Endodermal cell (in vitro differentiated cells): Measurements from ENCODE around the gene CNTN6. TPM values are rescaled to one million over a fixed set of nuclear protein-coding genes. Genes with fewer than 3 reads are reported as not detected.

Experiments used
- DNase-seq: peaks from one replicate; pipeline ENCODE4 v3.0.0-alpha.2; 2017
- H3K27ac ChIP-seq: 2 replicates; pipeline ENCODE4 v1.5.1; 2013; ENCODE audit warnings: mild to moderate bottlenecking, low read depth, low read length, moderate library complexity
- H3K27me3 ChIP-seq: 2 replicates; pipeline ENCODE4 v1.6.1; 2013; ENCODE audit warnings: mild to moderate bottlenecking, low read length, moderate library complexity; ENCODE audit not compliant: insufficient read depth, control insufficient read depth, poor library complexity, severe bottlenecking
- H3K36me3 ChIP-seq: 2 replicates; pipeline ENCODE4 v1.7.0; 2013; ENCODE audit warnings: mild to moderate bottlenecking, low read length, moderate library complexity; ENCODE audit not compliant: control insufficient read depth, insufficient read depth
- H3K4me1 ChIP-seq: one replicate; pipeline ENCODE4 v1.7.0; 2013; ENCODE audit warnings: low read length; ENCODE audit not compliant: control insufficient read depth, insufficient read depth
- H3K4me3 ChIP-seq: 2 replicates; pipeline ENCODE4 v1.5.1; 2013; ENCODE audit warnings: mild to moderate bottlenecking, low read length, moderate library complexity
- H3K9ac ChIP-seq: 2 replicates; pipeline ENCODE4 v1.6.1; 2013; ENCODE audit warnings: mild to moderate bottlenecking, low read length, moderate library complexity; ENCODE audit not compliant: poor library complexity, severe bottlenecking; ENCODE audit errors: extremely low read depth
- H3K9me3 ChIP-seq: 2 replicates; pipeline ENCODE4 v1.6.1; 2013; ENCODE audit warnings: mild to moderate bottlenecking, low read length, moderate library complexity; ENCODE audit not compliant: control insufficient read depth
- H3K27ac Mint-ChIP-seq: 2 replicates; pipeline ENCODE4 v1.8.0; 2020; ENCODE audit warnings: mixed read lengths
- H3K27me3 Mint-ChIP-seq: 2 replicates; pipeline ENCODE4 v1.8.0; 2021; ENCODE audit warnings: mild to moderate bottlenecking, mixed read lengths; ENCODE audit not compliant: insufficient read depth
- H3K36me3 Mint-ChIP-seq: 2 replicates; pipeline ENCODE4 v1.8.0; 2020; ENCODE audit warnings: low read depth, mixed read lengths
- H3K4me1 Mint-ChIP-seq: 2 replicates; pipeline ENCODE4 v1.8.0; 2020; ENCODE audit warnings: mixed read lengths
- H3K4me3 Mint-ChIP-seq: 2 replicates; pipeline ENCODE4 v1.8.0; 2020; ENCODE audit warnings: mild to moderate bottlenecking, moderate library complexity, mixed read lengths
- H3K9me3 Mint-ChIP-seq: 2 replicates; pipeline ENCODE4 v1.8.0; 2020; ENCODE audit warnings: mild to moderate bottlenecking, mixed read lengths
- WGBS, 2 experiments: methylation state at CpG; one replicate each; pipeline versions ENCODE4 v1.1.5 to v1.1.7; 2013; ENCODE audit warnings: missing lambda C conversion rate in 2 of 2, mixed read lengths in 1 of 2; ENCODE audit not compliant: insufficient coverage in 1 of 2, insufficient read length in 1 of 2; 5-methylcytosine and 5-hydroxymethylcytosine counted together
- total RNA-seq, 2 donors: library from RNA; stranded (reverse); fragmentation: NEBNext Ultra II Directional in 1 of 2; extraction: Animal tissue kit (Norgen Biotek cat#: 25700) in 1 of 2; gene quantifications; 2 replicates in 1 of 2; 3 replicates in 1 of 2; pipeline ENCODE4 v1.2.1, GENCODE V29; 2021
- TF ChIP-seq, protein P1 (sequence below): fragments of 200-600 bp; sonication (generic); conservative IDR thresholded peaks from 2 replicates; pipeline ENCODE4 v1.5.0; 2021; ENCODE audit warnings: antibody characterized with exemption, mild to moderate bottlenecking

CNTN6 gene
- total RNA-seq, 2 donors from 2014 or later = 0.31 to 0.51 TPM

DNA sequence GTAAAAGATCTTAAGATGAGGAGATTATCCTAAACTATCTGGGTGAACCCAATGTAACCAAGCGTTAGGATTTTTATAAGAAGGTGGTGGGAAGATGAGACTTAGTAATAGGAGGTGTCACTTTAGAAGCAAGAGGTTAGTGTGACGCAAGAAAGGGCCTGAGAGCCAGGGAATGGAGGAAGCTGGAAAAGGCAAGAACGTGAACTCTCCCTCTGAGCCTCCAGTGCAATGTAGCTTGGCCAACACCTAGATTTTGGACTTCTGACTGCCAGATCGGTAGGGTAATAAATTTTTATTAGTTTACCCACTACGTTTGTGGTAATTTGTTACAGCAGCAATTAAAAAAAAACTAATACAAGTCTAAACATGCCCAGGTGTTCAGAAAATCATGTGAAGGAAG lies 20.8 kb upstream of the CNTN6 start:
- Mint-ChIP-seq H3K27ac (no peak overlapping the region), H3K9me3 (no peaks in the 10 kb centered on the region), H3K36me3 (no peaks in the 10 kb centered on the region), H3K27me3 (no peaks in the 10 kb centered on the region), H3K4me3 (no peak overlapping the region), H3K4me1 (peaks cover 5% of the 10 kb centered on the region)
- Histone ChIP-seq H3K27ac (no peak overlapping the region), H3K4me3 (no peak overlapping the region), H3K27me3 (no peaks in the 10 kb centered on the region), H3K9me3 (peaks cover 39% of the 10 kb centered on the region), H3K4me1 (no peaks in the 10 kb centered on the region), H3K9ac (no peak overlapping the region), H3K36me3 (no peaks in the 10 kb centered on the region)
- DNase-seq = no peak
- TF ChIP-seq, protein P1, sequence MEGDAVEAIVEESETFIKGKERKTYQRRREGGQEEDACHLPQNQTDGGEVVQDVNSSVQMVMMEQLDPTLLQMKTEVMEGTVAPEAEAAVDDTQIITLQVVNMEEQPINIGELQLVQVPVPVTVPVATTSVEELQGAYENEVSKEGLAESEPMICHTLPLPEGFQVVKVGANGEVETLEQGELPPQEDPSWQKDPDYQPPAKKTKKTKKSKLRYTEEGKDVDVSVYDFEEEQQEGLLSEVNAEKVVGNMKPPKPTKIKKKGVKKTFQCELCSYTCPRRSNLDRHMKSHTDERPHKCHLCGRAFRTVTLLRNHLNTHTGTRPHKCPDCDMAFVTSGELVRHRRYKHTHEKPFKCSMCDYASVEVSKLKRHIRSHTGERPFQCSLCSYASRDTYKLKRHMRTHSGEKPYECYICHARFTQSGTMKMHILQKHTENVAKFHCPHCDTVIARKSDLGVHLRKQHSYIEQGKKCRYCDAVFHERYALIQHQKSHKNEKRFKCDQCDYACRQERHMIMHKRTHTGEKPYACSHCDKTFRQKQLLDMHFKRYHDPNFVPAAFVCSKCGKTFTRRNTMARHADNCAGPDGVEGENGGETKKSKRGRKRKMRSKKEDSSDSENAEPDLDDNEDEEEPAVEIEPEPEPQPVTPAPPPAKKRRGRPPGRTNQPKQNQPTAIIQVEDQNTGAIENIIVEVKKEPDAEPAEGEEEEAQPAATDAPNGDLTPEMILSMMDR = no peak
- WGBS, 2 experiments = 77 to 89% methylated on average over 3 to 5 of the region's 5 CpGs

DNA sequence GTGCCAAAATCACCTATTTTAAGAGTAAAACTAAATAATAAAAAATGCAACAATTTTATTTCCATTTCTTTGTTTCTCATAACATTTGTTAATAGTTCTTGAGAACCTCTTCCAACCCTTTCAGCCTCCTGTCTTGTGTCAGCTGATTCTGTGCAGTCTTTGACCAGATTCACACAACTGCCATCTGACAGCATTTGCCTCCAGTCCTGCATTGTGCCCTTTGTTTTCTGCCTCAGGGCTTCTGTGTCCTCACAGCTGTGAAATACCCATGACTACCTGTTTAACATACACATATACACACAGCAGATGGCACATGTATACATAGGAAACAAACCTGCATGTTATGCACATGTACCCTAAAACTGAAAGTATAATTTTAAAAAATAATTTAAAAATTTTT lies 13.2 kb upstream of the CNTN6 start:
- H3K36me3 ChIP-seq = no peaks in the 10 kb centered on the region
- DNase-seq = no peak
- Mint-ChIP-seq H3K4me1 (peaks cover 9% of the 10 kb centered on the region), H3K27ac (no peak overlapping the region), H3K9me3 (no peaks in the 10 kb centered on the region), H3K27me3 (no peaks in the 10 kb centered on the region), H3K4me3 (no peak overlapping the region), H3K36me3 (no peaks in the 10 kb centered on the region)
- H3K4me1 ChIP-seq = no peaks in the 10 kb centered on the region
- no peaks in the 10 kb centered on the region for H3K27me3 ChIP-seq
- peaks cover 29% of the 10 kb centered on the region for H3K9me3 ChIP-seq
- H3K4me3 ChIP-seq = no peak overlapping the region
- no peak overlapping the region for H3K9ac ChIP-seq
- no peak overlapping the region for H3K27ac ChIP-seq
- TF ChIP-seq, protein P1 = no peak

DNA sequence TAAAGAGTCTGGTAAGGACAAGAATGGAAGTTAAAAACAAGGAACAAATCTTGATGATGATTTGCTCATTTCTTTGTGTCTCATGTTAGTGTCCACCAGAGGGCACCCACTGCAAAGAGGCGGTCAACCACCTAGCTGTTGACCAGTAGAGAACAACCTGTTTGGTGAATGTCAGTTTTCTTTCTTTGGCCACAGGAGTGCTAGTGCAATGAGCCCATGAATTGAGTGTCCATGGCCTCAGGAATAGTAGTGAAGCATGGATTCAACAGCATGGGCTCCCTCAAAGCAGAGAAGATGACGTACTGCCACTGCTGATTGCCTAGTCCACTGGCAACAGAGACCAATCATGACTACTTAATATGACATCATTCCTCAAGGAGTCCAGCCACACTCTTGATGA lies 10.7 kb upstream of the CNTN6 start:
- TF ChIP-seq, protein P1 = peak; percentile 92
- 13 to 60% methylated on average over 1 to 2 of the region's 2 CpGs for WGBS, 2 experiments
- H3K27ac Mint-ChIP-seq = no peak overlapping the region
- H3K36me3 Mint-ChIP-seq = no peaks in the 10 kb centered on the region
- H3K9ac ChIP-seq = no peak overlapping the region
- no peaks in the 10 kb centered on the region for H3K27me3 ChIP-seq
- no peaks in the 10 kb centered on the region for H3K4me1 ChIP-seq
- H3K27me3 Mint-ChIP-seq = no peaks in the 10 kb centered on the region
- no peak overlapping the region for H3K4me3 Mint-ChIP-seq
- H3K4me1 Mint-ChIP-seq = peaks cover 5% of the 10 kb centered on the region
- H3K36me3 ChIP-seq = no peaks in the 10 kb centered on the region
- no peak overlapping the region for H3K4me3 ChIP-seq
- no peak overlapping the region for H3K27ac ChIP-seq
- DNase-seq = peak; percentile 80
- H3K9me3 ChIP-seq = peaks cover 35% of the 10 kb centered on the region
- H3K9me3 Mint-ChIP-seq = no peaks in the 10 kb centered on the region
